H9 (cell line): ENCODE measurements around the gene DNAH11. TPM values are rescaled to one million over a fixed set of nuclear protein-coding genes. Genes with fewer than 3 reads are reported as not detected.

Experiments
- DNase-seq: peaks from one replicate; pipeline ENCODE4 v3.0.0-alpha.2; 2017
- H2AFZ ChIP-seq: one replicate; pipeline ENCODE4 v1.6.1; 2013; ENCODE audit warnings: mild to moderate bottlenecking, low read length, control low read depth, moderate library complexity
- H2AK5ac ChIP-seq: 2 replicates; pipeline ENCODE4 v1.6.1; 2013; ENCODE audit warnings: low read length, control low read depth, mixed read lengths; ENCODE audit not compliant: insufficient read length
- H2BK120ac ChIP-seq: one replicate; pipeline ENCODE4 v1.6.1; 2013; ENCODE audit warnings: low read depth, mild to moderate bottlenecking, low read length, control low read depth, inconsistent platforms; ENCODE audit not compliant: poor library complexity, severe bottlenecking
- H2BK12ac ChIP-seq: 2 replicates; pipeline ENCODE4 v1.6.1; 2013; ENCODE audit warnings: low read length, control low read depth, mixed read lengths, low read depth; ENCODE audit not compliant: insufficient read length
- H2BK15ac ChIP-seq: 2 replicates; pipeline ENCODE4 v1.6.1; 2013; ENCODE audit warnings: low read depth, low read length, control low read depth
- H2BK20ac ChIP-seq: one replicate; pipeline ENCODE4 v1.6.1; 2013; ENCODE audit warnings: low read depth, mild to moderate bottlenecking, low read length, control low read depth, inconsistent platforms; ENCODE audit not compliant: poor library complexity, severe bottlenecking
- H2BK5ac ChIP-seq: 2 replicates; pipeline ENCODE4 v1.6.1; 2013; ENCODE audit warnings: low read length, control low read depth, mixed read lengths; ENCODE audit not compliant: insufficient read length
- H3K14ac ChIP-seq: 2 replicates; pipeline ENCODE4 v1.6.1; 2013; ENCODE audit warnings: low read length, control low read depth; ENCODE audit not compliant: insufficient read depth
- H3K18ac ChIP-seq: 2 replicates; pipeline ENCODE4 v1.6.1; 2013; ENCODE audit warnings: low read depth, mild to moderate bottlenecking, mixed read lengths, low read length, control low read depth; ENCODE audit not compliant: insufficient read length
- H3K23ac ChIP-seq: 2 replicates; pipeline ENCODE4 v1.6.1; 2013; ENCODE audit warnings: low read length, control low read depth, mixed read lengths, low read depth; ENCODE audit not compliant: insufficient read length
- H3K23me2 ChIP-seq: 2 replicates; pipeline ENCODE4 v1.6.1; 2013; ENCODE audit warnings: low read depth, mild to moderate bottlenecking, mixed read lengths, low read length, control low read depth; ENCODE audit not compliant: insufficient read length, poor library complexity, severe bottlenecking
- H3K27ac ChIP-seq: 2 replicates; pipeline ENCODE4 v1.5.1; 2013; ENCODE audit warnings: low read length, control low read depth, mixed read lengths, low read depth; ENCODE audit not compliant: insufficient read length
- H3K27me3 ChIP-seq: 2 replicates; pipeline ENCODE4 v1.6.1; 2013; ENCODE audit warnings: low read length, control low read depth, inconsistent platforms; ENCODE audit not compliant: insufficient read depth
- H3K4ac ChIP-seq: 2 replicates; pipeline ENCODE4 v1.6.1; 2013; ENCODE audit warnings: low read depth, mild to moderate bottlenecking, control low read depth, inconsistent platforms, low read length, moderate library complexity
- H3K4me1 ChIP-seq: 2 replicates; pipeline ENCODE4 v1.6.1; 2013; ENCODE audit warnings: low read length, control low read depth, inconsistent platforms; ENCODE audit not compliant: insufficient read depth
- H3K4me2 ChIP-seq: 2 replicates; pipeline ENCODE4 v1.6.1; 2013; ENCODE audit warnings: low read length, control low read depth, mixed read lengths; ENCODE audit not compliant: insufficient read length, insufficient read depth
- H3K56ac ChIP-seq: 2 replicates; pipeline ENCODE4 v1.6.1; 2013; ENCODE audit warnings: low read depth, mild to moderate bottlenecking, mixed read lengths, low read length, control low read depth; ENCODE audit not compliant: insufficient read length
- H3K79me1 ChIP-seq: 2 replicates; pipeline ENCODE4 v1.6.1; 2013; ENCODE audit warnings: low read depth, mild to moderate bottlenecking, moderate library complexity, low read length, control low read depth, inconsistent platforms; ENCODE audit not compliant: insufficient read depth, poor library complexity, severe bottlenecking
- H3K79me2 ChIP-seq: 2 replicates; pipeline ENCODE4 v1.6.1; 2013; ENCODE audit warnings: low read length, control low read depth, inconsistent platforms; ENCODE audit not compliant: insufficient read depth
- H3K9ac ChIP-seq: 2 replicates; pipeline ENCODE4 v1.6.1; 2013; ENCODE audit warnings: low read length, control low read depth, mixed read lengths; ENCODE audit not compliant: insufficient read length; ENCODE audit errors: extremely low read depth
- H3K9me3 ChIP-seq: one replicate; pipeline ENCODE4 v1.6.1; 2013; ENCODE audit warnings: low read depth, low read length, inconsistent platforms; ENCODE audit not compliant: control insufficient read depth
- H3T11ph ChIP-seq: one replicate; pipeline ENCODE4 v1.6.1; 2013; ENCODE audit warnings: mild to moderate bottlenecking, low read length, control low read depth, inconsistent platforms
- H4K20me1 ChIP-seq: one replicate; pipeline ENCODE4 v1.6.1; 2013; ENCODE audit not compliant: control insufficient read depth, insufficient read length, insufficient read depth
- H4K5ac ChIP-seq: 2 replicates; pipeline ENCODE4 v1.6.1; 2013; ENCODE audit warnings: low read depth, mild to moderate bottlenecking, mixed read lengths, low read length, control low read depth; ENCODE audit not compliant: insufficient read length
- H4K8ac ChIP-seq: replicated peaks from 2 replicates; pipeline ENCODE4 v1.6.1; 2013; ENCODE audit warnings: low read length, control low read depth, mixed read lengths, low read depth; ENCODE audit not compliant: insufficient read length
- H4K91ac ChIP-seq: 2 replicates; pipeline ENCODE4 v1.6.1; 2013; ENCODE audit warnings: low read depth, mild to moderate bottlenecking, moderate library complexity, mixed read lengths, low read length, control low read depth; ENCODE audit not compliant: insufficient read length
- H3K27ac Mint-ChIP-seq, 3 experiments: 2 replicates in 2 of 3; 3 replicates in 1 of 3; pipeline ENCODE4 v1.8.0; 2020 to 2021; ENCODE audit warnings: mixed read lengths in 3 of 3, mild to moderate bottlenecking in 1 of 3, moderate library complexity in 1 of 3
- H3K27me3 Mint-ChIP-seq: 2 replicates; pipeline ENCODE4 v1.8.0; 2021; ENCODE audit warnings: low read depth, mild to moderate bottlenecking, moderate library complexity, mixed read lengths
- H3K36me3 Mint-ChIP-seq, 3 experiments: 2 replicates in 2 of 3; 3 replicates in 1 of 3; pipeline ENCODE4 v1.8.0; 2020 to 2021; ENCODE audit warnings: low read depth in 3 of 3, mixed read lengths in 3 of 3; ENCODE audit not compliant: insufficient read depth in 1 of 3
- H3K4me1 Mint-ChIP-seq, 2 experiments: 2 replicates each; pipeline ENCODE4 v1.8.0; 2020; ENCODE audit warnings: mixed read lengths in 2 of 2
- H3K4me3 Mint-ChIP-seq, 2 experiments: 2 replicates in 1 of 2; 3 replicates in 1 of 2; pipeline ENCODE4 v1.8.0; 2020 to 2021; ENCODE audit warnings: mild to moderate bottlenecking in 2 of 2, mixed read lengths in 2 of 2, moderate library complexity in 1 of 2
- H3K9me3 Mint-ChIP-seq, 2 experiments: 2 replicates in 1 of 2; 3 replicates in 1 of 2; pipeline ENCODE4 v1.8.0; 2020; ENCODE audit warnings: mild to moderate bottlenecking in 2 of 2, mixed read lengths in 2 of 2, moderate library complexity in 1 of 2
- WGBS: extraction: QIAGEN DNeasy Blood & Tissue Kit; methylation state at CpG from one replicate; pipeline ENCODE4 v1.1.7; 2013; ENCODE audit warnings: missing lambda C conversion rate, low lambda C conversion rate, mixed read lengths; ENCODE audit not compliant: insufficient read length; ENCODE audit errors: extremely low coverage; 5-methylcytosine and 5-hydroxymethylcytosine counted together
- total RNA-seq: library from RNA; stranded (reverse); gene quantifications from 2 replicates; pipeline ENCODE4 v1.2.1, GENCODE V29; 2021
- TF ChIP-seq, protein P1 (sequence below): fragments of 200-600 bp; sonication (generic); conservative IDR thresholded peaks from 3 replicates; pipeline ENCODE4 v1.8.0; 2021; ENCODE audit warnings: antibody characterized with exemption, mild to moderate bottlenecking

Gene DNAH11
- total RNA-seq, 1 experiment from 2014 or later: 2.5 TPM

DNA sequence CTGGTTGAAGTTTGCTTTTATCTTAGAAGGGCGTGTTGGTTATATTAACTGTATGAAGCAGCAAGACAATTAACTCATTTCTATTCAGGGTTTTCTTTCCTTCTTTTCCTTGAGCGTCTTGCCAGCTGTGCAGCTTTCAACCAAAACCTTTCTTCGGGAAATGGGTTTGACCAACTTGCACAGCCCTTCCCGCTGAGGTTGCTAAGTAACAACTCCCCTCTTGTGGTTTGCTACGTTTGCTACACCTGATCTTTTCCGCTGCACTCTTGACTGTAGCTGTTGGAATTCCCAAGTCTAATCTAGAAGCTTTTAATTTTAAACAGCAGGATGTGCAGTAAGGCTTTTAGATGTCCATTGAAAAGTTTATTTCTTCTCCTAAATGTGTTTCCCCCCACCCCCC lies 286.0 kb downstream of the DNAH11 start:
- H3K9me3 Mint-ChIP-seq: no peaks in the 10 kb centered on the region
- DNase-seq: peak; percentile 32
- Histone ChIP-seq H3K4me2 (no peak overlapping the region), H4K5ac (no peak overlapping the region), H3K14ac (no peak overlapping the region), H2BK20ac (no peak overlapping the region), H2BK15ac (no peak overlapping the region), H3K9me3 (no peaks in the 10 kb centered on the region), H3K56ac (no peak overlapping the region), H4K91ac (no peak overlapping the region), H3K27me3 (no peaks in the 10 kb centered on the region), H3K4me1 (no peaks in the 10 kb centered on the region), H3K23ac (no peak overlapping the region), H3K27ac (no peak overlapping the region), H2AFZ (no peak overlapping the region), H3K79me2 (no peaks in the 10 kb centered on the region), H4K8ac (no peak overlapping the region), H2BK12ac (no peak overlapping the region), H2AK5ac (no peak overlapping the region), H3K18ac (no peak overlapping the region), H3K9ac (no peak overlapping the region), H4K20me1 (no peaks in the 10 kb centered on the region), H2BK120ac (no peak overlapping the region), H3T11ph (no peak overlapping the region), H3K4ac (no peak overlapping the region), H3K23me2 (no peaks in the 10 kb centered on the region), H3K79me1 (no peaks in the 10 kb centered on the region), H2BK5ac (no peak overlapping the region)
- no CpG with 5 or more reads among the region's 6 CpGs for WGBS
- H3K36me3 Mint-ChIP-seq: no peaks in the 10 kb centered on the region
- peaks cover 4 to 6% of the 10 kb centered on the region in 2 experiments for H3K4me1 Mint-ChIP-seq
- no peak overlapping the region for H3K27ac Mint-ChIP-seq
- H3K27me3 Mint-ChIP-seq: no peaks in the 10 kb centered on the region
- TF ChIP-seq, protein P1, sequence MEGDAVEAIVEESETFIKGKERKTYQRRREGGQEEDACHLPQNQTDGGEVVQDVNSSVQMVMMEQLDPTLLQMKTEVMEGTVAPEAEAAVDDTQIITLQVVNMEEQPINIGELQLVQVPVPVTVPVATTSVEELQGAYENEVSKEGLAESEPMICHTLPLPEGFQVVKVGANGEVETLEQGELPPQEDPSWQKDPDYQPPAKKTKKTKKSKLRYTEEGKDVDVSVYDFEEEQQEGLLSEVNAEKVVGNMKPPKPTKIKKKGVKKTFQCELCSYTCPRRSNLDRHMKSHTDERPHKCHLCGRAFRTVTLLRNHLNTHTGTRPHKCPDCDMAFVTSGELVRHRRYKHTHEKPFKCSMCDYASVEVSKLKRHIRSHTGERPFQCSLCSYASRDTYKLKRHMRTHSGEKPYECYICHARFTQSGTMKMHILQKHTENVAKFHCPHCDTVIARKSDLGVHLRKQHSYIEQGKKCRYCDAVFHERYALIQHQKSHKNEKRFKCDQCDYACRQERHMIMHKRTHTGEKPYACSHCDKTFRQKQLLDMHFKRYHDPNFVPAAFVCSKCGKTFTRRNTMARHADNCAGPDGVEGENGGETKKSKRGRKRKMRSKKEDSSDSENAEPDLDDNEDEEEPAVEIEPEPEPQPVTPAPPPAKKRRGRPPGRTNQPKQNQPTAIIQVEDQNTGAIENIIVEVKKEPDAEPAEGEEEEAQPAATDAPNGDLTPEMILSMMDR: peak; percentile 28; the same call in 1 of the 3 replicates
- H3K4me3 Mint-ChIP-seq: no peak overlapping the region
